SKM-1 (cell line): ENCODE data around the gene LIF.

Experiments
- DNase-seq: peaks from one replicate; lab custom pipeline; 2025; ENCODE audit not compliant: unreplicated experiment; lab: John Stamatoyannopoulos, UW

The LIF gene

DNA sequence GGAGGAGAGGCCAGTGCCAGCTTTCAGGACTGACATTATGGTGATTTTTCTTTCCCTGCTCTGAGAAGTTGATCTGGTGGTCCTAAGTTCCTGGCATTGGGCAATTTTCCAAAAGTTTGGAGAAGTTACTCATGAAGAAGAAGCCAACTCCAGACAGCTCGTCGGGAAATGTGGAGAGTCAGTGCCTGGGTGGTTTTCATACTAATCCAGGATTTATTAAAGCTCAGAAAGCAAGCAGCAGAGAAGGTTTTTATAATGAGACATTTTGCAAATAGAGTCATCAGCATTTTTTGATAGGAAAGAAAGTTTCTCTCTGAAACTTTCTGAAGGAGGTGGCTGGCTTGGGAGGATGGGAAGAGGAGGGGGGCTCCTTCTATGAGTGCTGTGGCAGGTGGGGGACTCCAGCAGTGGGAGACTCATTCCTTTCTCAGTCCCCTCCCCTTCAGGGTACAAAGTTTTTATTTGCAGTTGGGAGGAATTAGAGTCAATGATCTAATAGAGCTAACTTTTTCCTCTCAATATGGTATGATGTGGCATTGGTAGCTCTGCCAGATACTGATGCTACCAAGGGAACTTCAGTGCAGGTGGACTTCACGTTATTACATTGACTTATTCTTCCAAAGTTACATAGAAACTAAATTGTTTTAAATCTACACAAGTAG is 55.4 kb downstream of the LIF start:
- no peak for DNase-seq

DNA sequence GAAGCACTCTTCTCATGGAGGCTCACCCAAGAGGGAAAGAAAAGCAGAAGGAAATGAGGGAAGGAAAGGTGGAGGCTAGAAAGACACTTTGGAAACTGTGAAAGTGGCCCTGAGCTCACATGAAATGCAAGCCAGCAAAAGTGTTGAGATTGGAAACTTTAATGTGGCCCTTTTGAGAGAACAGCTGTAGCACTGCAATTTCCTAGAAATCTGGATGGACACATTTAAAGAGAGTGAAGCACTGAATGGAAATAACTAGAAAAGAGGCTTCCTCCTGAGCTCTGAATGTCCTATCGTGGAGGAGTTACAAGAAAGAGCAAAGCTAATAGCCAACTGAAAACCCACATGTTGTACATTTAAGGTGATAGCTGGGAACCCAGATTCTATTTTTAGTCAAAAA is 56.0 kb downstream of the LIF start:
- no peak for DNase-seq
